ENCODE measurements around the gene GRB10. TPM values are rescaled to one million over a fixed set of nuclear protein-coding genes. Genes with fewer than 3 reads are reported as not detected.

GRB10 gene
- total and polyA plus RNA-seq, 2 donors (not counting 3 experiments of a cell fraction or from before 2014, with no cell fraction given), result 43.7 to 240 TPM

DNA sequence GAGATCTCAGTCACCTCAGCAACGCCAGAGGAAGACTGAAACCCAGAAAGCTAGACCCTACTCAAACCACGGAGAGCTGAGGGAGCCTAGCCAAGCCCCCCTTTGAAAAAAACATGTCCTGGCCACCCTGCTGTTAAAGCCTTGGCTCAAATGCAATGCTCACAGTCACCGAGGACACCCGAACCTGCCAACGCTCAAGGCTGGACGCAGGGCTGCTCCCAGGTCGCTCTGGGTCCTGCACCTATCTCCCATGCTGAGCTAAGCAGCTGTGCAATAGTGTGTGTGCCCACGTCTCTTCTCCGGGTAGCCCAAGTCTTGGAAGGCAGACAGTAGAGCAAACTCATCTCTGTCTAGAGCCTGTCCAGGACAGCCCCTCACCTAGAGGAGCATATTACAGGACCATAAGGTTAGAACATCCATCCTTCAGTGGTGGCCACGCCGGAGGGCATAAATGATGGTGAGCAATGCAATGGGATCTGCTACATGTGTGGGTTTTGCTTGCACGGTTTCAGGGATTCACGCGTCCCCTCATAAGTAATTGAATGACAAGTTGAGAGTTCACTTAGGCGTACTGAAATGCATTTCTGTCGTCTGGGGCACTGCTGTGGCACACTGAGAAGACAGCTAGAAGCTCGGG is 123.2 kb downstream of the GRB10 start:
- intact Hi-C loops (cut with micrococcal nuclease), result no loop called here
- FAIRE-seq, result no peak
- no peak overlapping the region for H2AFZ ChIP-seq (ENCODE audit: low read depth, low read length)
- H3K9me3 ChIP-seq (replicated peaks; ENCODE audit: control insufficient read depth, insufficient read depth, low read length), result no peaks in the 10 kb centered on the region
- CTCF ChIA-PET, result no interaction called here
- H3K27me3 ChIP-seq (ENCODE audit: control insufficient read depth in 2 of 2, insufficient read depth in 2 of 2, low read length in 2 of 2), result no peaks in the 10 kb centered on the region
- no peak overlapping the region for H3K4me3 ChIP-seq (replicated peaks in 1 of 3; ENCODE audit: insufficient read depth in 1 of 3, low read depth in 1 of 3, low read length in 3 of 3)
- H3K36me3 ChIP-seq (ENCODE audit: control insufficient read depth in 2 of 2, extremely low read depth in 1 of 2, insufficient read depth in 2 of 2, low read length in 2 of 2), result peaks cover 4 to 43% of the 10 kb centered on the region in 2 experiments
- H3K9ac ChIP-seq (replicated peaks; ENCODE audit: extremely low read depth, insufficient read depth, low read length), result no peak overlapping the region
- no peaks in the 10 kb centered on the region for H4K20me1 ChIP-seq (replicated peaks; ENCODE audit: control insufficient read depth, extremely low read depth, insufficient read depth, low read length)
- H3K9me1 ChIP-seq (replicated peaks; ENCODE audit: control insufficient read depth, extremely low read depth, insufficient read depth, low read length), result no peaks in the 10 kb centered on the region
- no peak overlapping the region for H3K4me2 ChIP-seq (ENCODE audit: insufficient read depth, low read length)
- TF ChIP-seq POLR2A (IDR thresholded peaks at IDR 0.05; ENCODE audit: low read depth, low read length) (no peak), GATA2 (IDR thresholded peaks at IDR 0.05; ENCODE audit: insufficient read depth, insufficient read length, low read depth, low read length) (no peak), MYC (IDR thresholded peaks at IDR 0.05; ENCODE audit: low read depth, low read length) (no peak), POLR2AphosphoS5 (IDR thresholded peaks at IDR 0.05; ENCODE audit: insufficient read depth, low read depth, low read length) (no peak), EZH2 (IDR thresholded peaks at IDR 0.05; ENCODE audit: borderline replicate concordance, low read depth, low read length, severe bottlenecking) (no peak), FOS (IDR thresholded peaks at IDR 0.05; ENCODE audit: borderline replicate concordance, insufficient read depth, low read length) (no peak), JUN (IDR thresholded peaks at IDR 0.05; ENCODE audit: borderline replicate concordance, insufficient read depth, insufficient read length, low read depth) (no peak)
- TF ChIP-seq, protein P1, sequence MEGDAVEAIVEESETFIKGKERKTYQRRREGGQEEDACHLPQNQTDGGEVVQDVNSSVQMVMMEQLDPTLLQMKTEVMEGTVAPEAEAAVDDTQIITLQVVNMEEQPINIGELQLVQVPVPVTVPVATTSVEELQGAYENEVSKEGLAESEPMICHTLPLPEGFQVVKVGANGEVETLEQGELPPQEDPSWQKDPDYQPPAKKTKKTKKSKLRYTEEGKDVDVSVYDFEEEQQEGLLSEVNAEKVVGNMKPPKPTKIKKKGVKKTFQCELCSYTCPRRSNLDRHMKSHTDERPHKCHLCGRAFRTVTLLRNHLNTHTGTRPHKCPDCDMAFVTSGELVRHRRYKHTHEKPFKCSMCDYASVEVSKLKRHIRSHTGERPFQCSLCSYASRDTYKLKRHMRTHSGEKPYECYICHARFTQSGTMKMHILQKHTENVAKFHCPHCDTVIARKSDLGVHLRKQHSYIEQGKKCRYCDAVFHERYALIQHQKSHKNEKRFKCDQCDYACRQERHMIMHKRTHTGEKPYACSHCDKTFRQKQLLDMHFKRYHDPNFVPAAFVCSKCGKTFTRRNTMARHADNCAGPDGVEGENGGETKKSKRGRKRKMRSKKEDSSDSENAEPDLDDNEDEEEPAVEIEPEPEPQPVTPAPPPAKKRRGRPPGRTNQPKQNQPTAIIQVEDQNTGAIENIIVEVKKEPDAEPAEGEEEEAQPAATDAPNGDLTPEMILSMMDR (IDR thresholded peaks at IDR 0.05; ENCODE audit: extremely low read depth in 1 of 2, insufficient read depth in 1 of 2, low read depth in 1 of 2, low read length in 2 of 2), result no peak
- TF ChIP-seq, protein P2, sequence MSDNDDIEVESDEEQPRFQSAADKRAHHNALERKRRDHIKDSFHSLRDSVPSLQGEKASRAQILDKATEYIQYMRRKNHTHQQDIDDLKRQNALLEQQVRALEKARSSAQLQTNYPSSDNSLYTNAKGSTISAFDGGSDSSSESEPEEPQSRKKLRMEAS (IDR thresholded peaks at IDR 0.05; ENCODE audit: insufficient read depth, insufficient read length), result no peak
- peaks cover 60% of the 10 kb centered on the region for H3K79me2 ChIP-seq (ENCODE audit: control insufficient read depth, insufficient read depth, low read length)
- no peak overlapping the region for H3K27ac ChIP-seq (ENCODE audit: insufficient read depth, low read depth, low read length)
- POLR2A ChIA-PET, result no interaction called here
- DNase-seq (ENCODE audit: low read depth, low spot score), result no peak
- H3K4me1 ChIP-seq (ENCODE audit: control insufficient read depth, extremely low read depth, insufficient read depth, low read length), result peaks cover 34% of the 10 kb centered on the region
- BruUV-seq (replicated peaks), result no TSS peak
- dilution Hi-C loops (cut with MboI; ENCODE audit: extremely low pct_ligation_motif_present, low sequenced_read_pairs), result no loop called here

All from endothelial cell of umbilical vein (primary cell).